GM19099 (cell line): ENCODE data around the gene RASA2.

Experiments
- POLR2A ChIP-seq: IDR thresholded peaks from 3 replicates; pipeline ENCODE4 v1.6.1; 2011; ENCODE audit warnings: low read depth; ENCODE audit not compliant: insufficient read length; ENCODE audit errors: extremely low read depth

Gene RASA2

DNA sequence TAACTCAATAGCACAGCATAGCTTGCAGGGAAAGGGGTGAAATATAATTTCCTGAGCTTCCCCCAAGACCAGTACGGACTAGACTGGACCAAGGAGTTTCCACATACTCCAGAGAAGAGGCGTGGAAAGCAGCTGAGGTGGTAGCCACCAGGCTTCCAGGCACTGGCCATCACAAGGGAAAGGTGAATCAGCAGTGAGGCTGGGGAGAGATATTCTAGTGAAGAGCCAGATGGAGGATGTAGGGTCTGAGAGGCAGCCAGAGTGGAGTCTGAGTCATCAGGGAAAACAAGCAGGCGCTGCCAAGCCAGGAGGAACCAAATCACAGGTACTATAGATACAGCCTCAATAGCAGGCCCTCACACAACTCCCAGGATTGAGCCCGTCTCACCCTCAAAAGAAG is 9.6 kb upstream of the RASA2 start:
- no peak for TF ChIP-seq POLR2A

DNA sequence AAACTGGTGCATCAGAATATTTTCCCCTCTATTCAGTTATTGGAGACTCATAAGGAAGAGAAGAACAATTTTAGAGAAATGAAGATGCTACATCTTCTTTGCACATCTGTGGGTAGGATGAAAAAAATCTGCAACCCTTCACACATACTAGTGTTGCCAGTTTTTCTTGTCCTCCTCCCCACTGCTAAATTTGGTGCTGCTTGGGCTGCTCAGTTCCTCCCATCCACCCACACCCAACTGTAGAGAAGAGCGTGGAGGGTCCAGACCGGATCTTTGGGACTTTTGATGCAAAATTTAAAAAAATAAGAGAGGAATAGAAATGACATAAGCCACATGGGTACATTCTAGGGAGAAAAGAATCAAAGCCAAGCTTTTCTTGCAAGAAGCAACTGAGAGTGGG is 8.7 kb upstream of the RASA2 start:
- no peak for TF ChIP-seq POLR2A

DNA sequence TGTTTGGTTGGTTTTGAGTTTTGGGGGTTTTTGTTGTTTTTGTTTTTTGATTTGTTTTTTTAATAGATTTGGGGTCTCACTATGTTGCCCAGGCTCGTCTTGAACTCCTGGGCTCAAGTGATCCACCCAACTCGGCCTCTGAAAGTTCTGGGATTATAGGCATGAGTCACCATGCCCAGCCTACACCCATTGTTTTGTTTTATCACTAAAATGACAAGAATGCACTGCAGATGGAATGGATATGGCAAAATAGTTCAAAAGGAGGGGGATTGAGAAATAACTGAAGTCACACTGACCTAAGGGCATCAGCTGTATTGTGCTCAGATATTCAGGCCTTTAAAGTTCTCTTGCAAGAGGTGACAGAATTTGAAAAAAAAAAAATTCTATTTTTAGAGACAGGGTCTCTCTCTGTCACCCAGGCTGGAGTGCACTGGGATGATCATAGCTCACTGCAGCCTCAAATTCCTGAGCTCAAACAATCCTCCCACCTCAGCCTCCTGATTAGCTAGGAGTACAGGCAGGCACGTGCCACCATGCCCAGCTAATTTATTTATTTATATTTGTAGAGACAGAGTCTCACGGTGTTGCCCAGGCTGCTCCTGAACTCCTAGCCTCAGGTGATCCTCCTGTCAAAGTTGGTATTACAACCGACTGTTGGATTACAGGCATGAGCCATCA is 4.4 kb upstream of the RASA2 start:
- no peak for TF ChIP-seq POLR2A

DNA sequence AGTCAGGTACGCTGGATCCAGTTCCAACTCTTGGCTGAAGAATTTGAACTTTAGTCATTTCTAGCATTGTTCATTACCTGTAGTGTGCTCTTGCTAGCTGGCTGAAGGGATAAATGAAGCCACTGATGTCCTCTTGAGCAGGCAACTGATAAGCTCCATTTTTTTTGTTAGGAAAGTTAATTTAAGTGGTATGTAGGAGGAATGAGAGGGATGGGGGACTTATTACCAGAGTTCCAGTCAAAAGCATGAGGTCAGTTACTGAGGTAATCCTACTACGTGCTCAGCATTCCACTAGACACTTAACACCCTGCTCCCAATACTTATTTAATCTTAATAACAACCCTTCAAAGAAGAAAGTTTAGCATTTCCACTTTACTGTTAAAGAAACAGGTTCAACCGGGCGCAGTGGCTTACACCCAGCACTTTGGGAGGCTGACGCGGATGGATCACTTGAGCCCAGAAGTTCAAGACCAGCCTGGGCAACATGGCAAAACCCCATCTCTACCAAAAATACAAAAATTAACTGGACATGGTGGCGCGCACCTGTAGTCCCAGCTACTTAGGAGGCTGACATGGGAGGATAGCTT is 2.0 kb upstream of the RASA2 start:
- no peak for TF ChIP-seq POLR2A

DNA sequence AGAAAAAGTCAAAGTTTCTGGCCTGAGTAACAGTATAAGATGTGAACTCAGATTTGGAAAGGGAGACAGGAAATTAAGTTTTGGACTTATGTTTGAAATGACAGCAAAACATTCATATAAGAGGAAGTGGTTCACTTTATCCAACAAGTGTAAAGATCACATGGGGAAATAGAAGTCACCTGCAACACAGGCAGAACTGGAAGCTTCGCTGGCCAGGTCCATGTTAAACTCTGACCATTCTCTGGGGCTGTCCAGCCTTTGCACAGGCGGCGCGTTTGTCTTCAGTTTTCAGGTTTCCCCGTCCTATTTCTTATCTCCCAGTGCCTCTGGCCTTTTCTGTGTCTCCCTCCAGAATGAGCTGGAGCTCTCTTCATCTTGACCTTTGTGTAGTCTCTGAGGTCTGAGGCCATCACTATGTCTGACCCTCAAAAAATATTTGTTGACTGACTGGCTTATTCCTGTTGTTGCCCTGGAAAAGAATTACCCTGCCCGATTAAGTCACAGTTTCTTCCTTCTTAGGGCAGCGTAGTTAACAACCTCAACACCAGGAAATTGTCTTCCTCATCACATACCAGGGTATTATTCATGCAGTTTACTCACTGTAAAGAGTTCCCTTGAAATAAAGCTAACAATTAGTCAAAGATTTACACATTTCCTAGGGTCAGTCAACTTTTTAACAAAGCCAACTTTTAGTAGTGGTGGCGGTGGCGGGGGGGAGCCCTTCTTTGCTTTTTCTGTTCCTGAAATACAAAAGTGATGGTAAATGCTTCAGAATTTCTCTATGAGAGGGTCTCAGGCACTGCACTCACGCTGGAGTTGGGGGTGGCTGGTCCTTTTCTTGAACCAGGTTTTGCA is 959 bp upstream of the RASA2 start:
- TF ChIP-seq POLR2A: no peak

DNA sequence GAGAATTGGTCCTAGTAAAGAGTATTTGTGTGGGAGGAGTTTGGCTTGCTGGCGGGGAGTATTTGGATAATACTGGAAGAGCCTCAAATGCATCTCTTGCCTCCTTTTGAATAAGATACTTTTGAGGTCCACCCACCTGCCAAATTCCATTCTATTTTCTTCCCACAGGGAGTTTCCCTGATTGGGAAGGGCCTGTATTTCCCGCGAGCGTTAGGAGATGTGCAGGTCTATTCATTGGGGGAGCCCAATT is 406 bp upstream of the RASA2 start:
- no peak for TF ChIP-seq POLR2A

DNA sequence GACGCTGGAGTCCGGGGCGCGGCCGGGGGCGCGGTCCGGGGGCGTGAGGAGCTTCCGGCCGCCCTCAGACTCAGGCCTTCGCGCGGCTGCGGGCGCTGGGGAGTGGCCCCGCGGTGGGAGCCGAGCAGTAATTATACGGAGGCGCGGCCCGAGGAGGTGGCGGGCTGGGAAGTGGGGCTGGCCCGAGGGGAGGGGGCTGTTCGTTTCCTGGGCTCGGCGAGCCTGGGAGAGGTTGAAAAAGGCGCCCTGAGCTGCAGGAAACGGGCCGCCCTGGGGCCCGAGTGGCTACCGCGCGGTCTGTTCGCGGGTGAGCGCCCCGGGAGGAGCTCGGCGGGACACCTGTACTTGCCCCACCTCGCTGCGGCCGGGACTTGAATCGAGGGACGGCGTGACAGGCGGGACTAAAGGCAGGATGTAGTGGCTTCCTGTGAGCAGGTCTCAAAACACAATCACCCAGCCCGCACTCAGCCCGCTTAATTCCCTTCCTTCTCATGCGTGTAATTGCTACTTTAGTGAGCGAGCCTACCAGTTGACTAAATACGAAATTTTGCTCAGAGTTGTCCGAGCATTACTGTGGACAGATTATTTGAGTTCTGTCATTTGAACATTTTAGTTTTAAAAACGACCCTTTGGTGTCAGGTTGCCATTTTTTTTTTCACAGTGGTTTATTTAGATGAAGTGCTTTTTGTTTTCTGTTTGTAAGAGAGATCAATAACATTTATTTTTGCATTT is 860 bp downstream of the RASA2 start:
- TF ChIP-seq POLR2A: peak; percentile 64

DNA sequence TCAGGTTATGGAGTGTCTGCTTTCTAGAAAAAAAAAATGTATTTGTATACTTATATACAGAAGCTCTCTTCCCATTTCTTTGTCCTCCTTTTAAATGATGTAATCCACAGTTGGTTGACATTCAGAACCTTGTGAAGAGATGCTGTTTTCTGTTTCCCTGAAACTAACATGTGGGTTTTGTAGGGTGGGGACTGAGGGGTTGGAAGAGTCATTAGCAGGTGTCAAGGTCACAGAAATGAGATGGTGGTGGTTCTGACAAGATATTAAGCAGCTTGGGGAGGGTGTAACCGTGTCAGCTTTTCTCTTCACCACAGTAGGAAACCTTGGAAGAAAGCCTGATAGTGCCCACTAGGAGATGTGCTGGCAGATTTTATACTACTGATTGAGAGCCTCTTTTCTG is 2.4 kb downstream of the RASA2 start:
- TF ChIP-seq POLR2A: no peak

DNA sequence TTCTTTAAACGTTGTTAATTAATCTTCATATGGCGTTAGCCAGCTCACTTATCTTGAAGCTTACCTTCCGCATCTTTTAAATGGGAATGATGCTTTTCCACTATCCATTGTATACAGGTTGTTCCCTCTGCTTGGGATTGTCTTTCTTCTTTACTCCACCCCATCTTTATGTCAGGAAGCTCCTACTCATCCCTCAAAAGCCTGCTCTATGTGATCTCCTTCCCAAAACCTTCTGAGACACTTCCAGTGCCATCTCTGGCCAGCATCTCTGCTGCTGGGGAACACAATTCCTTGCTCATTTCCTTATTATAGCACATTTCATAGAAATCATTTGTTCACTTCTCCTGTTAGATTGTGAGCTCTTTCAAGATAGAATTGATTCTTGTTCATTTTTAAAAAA is 4.3 kb downstream of the RASA2 start:
- no peak for TF ChIP-seq POLR2A

DNA sequence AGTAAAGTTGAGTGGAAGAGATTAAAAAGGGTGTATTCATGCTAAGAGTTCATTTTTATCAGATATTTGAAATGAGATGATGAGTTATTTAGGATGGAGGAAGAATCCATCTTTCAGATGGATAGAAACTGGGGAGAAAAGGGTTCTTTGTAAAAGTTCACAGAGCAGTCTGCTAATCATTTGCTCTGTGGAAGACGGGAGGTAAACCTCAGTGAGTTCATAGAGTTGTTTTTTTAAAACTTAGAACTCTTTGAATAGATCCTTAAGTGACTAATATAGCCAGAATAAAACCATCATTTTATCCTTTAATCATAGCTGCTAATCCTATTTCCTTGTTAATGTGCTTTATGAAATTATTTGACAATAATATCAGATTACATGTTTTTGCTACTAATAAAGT is 5.1 kb downstream of the RASA2 start:
- no peak for TF ChIP-seq POLR2A

DNA sequence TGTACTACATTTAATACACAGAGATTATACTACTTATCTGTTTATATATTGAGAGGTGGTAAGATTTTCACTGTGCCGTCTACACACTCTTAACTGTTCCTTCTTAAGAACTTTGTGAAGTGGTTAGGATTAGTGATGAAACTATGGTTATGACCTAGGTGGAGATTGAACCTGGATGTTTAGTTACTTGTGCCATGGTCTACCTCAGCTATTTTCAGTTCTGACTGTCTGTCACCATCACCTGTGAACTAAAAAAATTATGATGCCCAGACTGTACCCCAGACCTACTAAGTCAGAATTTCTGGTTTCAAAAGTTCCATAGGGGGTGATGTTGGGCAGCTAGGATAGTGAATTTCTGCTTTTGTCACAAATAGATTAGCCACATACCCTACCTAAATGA is 6.4 kb downstream of the RASA2 start:
- TF ChIP-seq POLR2A: no peak

DNA sequence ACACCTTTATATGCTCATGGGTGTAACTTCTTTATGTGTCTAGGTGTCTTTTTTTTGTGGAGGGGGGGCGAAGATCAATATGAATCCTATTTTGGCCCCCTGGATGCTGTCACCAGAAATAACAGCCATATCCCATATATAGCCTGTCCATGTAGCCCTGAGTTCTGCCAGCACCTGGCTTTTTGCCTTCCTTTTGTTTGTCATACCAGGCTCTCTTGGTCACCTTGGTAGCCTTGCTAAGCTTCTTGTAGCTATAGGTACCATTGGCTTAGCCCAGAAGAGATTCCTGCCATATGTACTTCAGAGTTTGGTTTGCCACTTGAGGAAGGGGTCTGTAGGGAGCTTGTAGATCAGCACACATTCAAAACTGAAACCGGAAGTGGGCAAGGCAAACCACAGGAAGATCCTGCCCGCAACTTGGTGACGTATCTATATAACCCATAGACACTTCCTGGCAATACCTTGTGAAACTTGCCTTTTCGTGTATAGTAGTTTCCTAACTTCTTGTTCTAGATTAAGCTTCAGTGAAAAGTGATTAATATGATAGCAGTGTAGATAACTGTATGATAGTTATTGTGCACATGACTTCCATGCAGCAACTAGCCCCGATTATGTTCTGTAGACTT is 11.9 kb downstream of the RASA2 start:
- TF ChIP-seq POLR2A: peak; percentile 17

DNA sequence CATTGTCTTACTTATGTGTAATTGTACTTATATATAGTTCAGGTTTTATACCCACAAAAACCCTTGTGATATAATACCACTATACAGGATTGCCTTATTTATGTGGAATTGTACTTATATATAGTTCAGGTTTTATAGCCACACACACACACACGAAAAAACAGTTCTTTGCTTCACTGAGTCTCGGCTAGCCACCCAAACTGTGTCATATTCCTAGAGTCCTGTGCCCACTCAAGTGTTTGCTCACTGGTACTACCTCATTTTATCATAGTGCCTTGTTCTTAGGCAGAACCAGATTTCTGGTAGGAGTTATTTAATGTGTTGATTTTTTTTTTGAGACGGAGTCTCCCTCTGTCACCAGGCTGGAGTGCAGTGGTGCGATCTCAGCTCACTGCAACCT is 12.5 kb downstream of the RASA2 start:
- TF ChIP-seq POLR2A: no peak

DNA sequence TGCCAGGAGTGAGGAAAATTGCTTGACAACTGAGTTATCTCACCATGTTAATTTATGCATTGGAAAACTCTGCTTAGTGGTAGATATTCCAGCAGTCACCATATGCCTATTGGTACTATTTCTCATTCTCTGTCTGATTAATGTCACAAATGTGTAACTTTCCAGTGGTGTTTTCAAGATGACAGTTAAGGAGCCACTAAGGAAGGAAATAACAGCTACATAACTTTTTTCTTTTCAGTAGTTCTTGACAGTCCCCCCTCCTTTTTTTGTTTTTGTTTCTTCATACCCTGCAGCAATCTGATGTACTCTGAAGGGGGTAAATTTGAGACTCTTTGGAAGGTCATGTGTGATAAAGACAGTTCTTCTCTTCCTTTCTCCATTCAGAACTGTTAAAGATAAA is 13.1 kb downstream of the RASA2 start:
- no peak for TF ChIP-seq POLR2A

DNA sequence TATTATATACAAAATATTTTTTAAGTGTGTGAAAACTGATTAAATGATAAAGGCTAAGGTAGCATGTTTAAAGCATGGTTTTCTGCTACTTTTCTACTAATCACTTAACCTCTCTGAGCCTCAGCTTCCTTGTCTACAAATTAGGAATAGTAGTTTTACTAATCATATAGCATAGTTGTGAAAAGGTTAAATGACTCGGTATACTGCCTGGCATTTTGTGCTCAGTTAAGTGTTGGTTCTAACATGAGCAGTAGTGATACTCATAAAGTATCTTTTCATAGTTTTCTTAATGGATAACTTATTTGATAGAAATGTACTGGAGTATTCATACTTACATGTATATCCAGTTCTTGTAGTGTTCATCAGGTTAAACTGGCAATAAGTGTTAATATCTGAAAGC is 13.6 kb downstream of the RASA2 start:
- TF ChIP-seq POLR2A: no peak
